HG02840 (cell line): Measurements from ENCODE around the gene AFG3L2.

Source experiments
- ATAC-seq: cut with Tn5 transposase; IDR thresholded peaks from one replicate; pipeline ENCODE4 v1.9.1; 2021; ENCODE audit warnings: mild to moderate bottlenecking, moderate library complexity, moderate number of reproducible peaks; ENCODE audit not compliant: unreplicated experiment, low FRiP score

AFG3L2 gene

DNA sequence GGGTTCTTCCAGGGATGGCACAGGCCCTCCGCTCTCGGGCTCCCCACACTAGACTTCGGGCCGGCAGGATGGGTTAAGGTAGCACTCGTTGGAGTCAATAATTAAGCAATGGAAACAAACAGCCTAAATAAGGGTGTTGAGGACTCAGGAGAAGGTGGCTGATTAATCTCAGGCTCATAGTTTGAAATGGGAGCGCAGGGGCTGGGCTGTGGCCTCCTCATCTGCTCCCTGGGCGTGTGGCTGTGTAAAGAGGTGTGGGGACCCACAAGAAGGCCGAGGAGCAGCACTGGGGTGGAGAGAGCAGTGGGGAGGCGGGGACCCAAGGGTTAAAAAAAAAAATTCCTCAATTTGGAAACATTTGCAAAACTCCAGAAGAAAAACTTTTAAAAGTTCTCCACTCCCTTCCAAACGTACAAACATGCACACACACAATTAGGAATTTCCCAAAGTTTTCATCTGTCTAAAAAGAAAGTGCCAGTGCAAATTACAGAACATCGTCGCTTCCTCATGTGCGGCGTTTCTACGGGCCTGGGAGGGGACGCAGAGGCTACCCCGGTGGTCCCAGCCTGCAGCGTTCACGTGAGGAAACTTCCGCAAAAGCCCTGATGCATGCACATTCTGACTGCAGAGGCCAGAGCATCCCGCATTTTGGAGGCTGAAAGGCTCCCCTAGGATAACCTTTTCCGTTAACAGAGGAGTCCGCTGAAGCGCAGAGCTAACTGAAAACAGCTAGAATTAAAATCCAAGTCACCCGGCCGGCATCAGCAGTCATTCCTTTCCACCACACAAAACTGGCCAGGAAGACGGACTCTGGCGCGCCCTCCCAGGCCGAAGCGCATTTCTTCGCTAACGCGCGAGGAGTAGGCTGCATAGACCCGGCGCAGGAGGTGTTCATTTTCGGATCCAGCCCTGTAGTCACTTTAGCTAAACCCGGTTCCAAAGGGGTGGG is 70.0 kb downstream of the AFG3L2 start:
- no peak for ATAC-seq

DNA sequence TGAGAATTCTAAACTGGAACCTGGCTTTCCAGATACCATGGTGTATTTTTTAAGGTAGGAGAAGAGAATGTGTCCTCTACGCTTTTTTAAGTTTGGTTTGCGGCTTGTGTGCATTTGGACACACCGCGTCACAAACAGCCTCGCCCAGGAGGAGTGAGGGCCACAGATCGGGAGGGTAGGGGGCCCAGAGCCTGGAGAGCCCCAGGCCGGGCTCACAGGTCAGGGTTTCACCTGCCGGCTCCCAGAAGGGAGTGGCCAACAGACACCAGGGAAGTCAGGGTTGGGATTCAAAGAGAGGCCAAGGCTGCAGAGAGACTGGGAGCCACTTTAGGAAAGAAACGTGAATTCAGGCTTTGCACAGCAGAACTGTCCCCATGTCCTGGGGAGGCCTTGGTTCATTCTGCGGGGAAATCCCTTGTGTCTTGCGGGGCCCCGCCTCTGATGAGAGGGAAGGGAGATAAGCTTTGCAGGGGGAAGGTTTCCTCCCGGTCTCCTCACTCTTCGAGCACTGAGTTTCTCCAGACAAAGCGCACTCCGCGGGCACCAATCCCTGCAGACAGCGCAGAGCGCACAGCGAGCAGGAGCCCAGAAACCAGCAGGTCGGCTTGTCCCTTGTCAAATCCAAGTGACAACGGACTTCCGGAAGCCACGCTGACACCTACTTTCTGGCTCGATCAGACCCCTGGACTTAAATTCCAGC is 70.9 kb downstream of the AFG3L2 start:
- ATAC-seq: no peak

DNA sequence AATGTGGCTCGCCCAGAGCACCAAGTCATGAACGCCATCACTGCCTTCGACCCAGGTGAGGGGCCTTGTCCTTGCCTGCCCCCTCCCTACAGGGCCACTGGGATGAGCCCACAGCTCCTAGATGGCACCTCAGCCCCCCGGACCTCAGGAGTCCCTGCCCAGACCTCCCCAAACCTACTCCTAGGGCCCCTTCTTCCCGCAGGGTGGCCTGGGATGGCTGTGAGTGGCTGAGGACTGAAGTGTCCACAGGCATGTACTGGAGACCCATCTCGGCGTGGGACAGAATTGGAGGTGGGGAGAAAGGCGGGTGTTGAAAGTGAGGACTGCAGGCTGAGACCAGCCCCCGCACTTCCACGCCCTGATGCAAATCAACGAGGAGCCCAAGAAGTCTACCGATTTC is 71.8 kb downstream of the AFG3L2 start:
- no peak for ATAC-seq

DNA sequence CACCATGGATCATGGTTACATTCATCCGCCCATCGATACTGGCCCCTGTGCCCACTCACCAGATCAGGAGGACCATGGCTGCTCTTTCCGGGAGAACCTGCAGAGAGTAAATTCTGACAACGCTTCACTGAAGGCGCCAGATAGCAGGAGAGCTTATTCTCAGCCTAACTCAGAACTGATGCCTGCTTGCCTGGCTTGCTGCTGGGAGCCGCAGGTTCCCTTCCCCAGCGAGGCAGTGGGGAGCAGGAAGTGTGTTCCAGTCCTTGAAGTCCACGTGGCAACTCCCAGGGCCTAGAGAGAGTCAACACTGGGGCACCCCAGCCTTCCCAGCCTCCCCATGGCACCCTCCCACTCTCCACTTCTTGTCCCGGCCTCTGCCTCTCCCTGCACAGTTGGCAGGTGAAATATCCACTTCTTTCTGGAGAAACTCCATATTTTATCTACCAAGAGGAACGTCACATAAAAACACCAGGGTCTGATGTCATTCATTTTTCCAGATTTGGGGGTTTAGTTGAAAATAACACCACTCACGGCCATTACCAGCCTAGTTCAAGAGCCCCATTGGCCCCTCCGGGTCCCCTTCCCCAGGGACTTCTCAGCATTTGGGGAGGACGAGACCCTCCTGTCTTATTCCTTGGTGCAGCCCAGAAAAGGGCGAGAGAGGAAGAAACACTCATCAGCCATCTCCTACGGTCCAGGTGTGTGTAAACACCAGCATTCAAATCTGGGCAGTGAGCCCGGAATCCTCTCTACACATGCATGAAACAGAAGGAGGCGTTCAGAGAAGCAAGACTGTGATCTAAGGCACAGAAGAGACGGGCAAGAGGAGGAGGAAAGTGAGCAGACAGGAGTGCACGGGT is 72.4 kb downstream of the AFG3L2 start:
- ATAC-seq: no peak

DNA sequence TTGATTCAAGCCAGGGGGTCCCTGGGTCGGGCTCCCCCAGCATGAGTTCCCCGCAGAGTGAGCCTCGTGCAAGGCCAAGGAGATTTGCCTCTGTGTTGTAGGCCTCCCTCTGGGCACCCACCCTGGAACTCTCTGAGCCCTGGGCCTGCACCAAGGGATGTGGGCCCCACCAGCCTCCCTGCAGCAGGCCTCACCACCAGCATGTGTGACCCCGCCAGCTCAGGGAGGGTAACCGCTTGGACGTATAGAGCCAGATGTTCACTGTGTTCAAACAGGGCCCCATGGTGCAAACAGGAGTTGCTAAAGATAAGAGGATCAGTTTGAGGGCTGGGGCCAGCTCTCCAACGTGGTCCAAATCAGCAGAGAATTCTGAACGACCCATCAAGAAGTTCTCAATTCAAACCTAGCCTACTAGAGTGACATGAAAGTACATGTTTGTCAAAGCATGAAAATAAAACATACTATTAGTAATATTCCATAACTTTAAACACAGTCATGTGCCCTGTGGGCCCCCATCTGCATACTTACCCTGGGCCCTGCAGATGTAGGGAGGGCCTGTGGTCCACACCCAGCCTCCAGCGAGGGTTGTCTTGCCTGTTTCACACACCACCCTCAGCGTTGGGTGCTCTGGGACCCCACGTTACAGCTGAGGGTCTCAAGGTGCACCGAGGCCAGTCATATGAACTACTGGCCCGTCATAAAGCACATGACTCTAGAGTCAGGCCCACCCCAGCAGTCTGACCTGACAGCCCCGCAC is 74.5 kb downstream of the AFG3L2 start:
- ATAC-seq: no peak

DNA sequence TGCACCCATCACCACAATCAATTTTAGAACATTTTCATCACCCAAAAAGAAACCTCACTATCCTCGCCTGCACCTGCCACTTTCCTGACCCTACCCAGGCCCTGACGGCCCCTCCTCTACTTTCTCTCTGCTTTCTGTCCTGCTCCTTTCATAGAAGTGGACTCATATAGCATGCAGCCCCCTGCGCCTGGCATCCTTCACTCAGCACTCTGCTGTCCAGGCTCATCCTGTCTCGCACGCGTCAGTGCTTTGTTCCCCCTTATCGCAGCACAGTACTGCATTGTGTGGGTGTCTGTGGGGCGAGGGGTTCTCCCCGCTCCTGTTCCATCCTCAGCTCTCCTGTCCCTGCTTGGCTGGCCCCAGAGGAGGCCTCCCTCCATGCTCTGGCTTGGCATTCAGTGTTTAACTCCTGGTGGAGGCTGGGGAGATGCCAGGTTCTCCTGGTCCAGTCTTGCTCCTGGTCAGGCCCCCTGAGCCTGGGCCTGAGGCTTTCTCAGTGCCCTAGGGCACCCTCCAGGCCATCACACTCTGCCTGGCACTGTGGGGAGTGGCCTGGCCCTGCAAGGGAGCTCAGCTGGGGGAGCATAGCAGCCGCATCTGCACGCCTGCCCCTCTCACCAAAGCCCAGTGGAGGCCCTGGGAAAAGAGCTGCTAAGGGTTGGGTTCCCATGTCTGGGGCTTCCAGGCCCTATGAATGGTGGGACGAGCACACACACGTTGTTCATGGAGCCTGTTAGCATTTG is 75.6 kb downstream of the AFG3L2 start:
- ATAC-seq: no peak

DNA sequence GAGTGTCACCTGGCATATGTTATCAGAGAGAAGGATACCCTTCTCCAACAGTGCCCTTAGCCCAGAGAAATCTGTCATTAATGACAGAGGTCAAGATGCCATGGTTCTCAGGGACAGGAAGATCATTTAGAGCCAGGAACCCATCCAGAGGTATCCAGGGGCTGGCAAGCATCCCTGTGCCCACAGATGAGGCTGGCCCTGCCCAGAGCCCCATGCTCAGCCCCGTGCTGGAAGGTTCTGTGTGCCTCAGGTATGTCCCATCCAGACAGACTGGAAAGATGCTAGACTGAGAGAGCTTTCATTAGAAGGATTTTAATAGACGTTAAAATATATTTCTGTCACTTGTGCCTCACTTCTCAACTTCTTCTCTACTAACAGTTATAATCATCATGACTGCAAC is 77.2 kb downstream of the AFG3L2 start:
- ATAC-seq: no peak

DNA sequence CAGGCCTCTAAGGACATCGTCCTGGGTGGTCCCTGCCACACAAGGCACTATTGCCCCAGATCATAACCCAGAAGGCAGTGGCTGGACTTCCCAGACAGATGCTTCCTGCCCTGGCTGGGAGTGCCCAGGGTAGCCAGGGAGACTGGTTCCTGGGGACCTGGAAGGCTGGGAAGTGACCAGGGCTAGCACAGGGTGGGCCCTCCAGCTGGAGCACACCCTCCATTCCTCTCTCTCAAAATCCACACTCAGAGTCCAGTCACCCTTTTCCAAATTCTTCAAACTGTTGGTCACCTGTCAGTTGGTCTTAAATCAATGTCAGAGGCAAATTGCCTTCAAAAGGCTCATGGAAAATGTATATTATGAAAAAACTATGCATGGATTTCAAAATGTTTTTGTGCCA is 80.6 kb downstream of the AFG3L2 start:
- no peak for ATAC-seq

DNA sequence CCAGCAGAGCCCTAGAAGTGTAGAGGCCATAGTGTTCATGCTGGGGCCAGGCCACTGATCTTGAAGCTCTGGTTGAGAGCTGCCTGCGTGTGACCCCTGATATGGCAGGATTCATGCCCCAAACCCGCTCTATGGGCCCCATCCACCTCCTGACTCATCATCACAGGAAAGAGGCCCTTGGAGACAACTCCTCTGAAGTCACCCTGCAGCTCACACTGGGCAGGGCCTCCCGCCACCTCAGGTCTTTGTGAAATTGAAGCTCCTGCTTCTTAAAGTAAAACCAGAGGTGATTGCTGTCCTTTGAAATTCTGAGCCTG is 81.0 kb downstream of the AFG3L2 start:
- ATAC-seq: no peak

DNA sequence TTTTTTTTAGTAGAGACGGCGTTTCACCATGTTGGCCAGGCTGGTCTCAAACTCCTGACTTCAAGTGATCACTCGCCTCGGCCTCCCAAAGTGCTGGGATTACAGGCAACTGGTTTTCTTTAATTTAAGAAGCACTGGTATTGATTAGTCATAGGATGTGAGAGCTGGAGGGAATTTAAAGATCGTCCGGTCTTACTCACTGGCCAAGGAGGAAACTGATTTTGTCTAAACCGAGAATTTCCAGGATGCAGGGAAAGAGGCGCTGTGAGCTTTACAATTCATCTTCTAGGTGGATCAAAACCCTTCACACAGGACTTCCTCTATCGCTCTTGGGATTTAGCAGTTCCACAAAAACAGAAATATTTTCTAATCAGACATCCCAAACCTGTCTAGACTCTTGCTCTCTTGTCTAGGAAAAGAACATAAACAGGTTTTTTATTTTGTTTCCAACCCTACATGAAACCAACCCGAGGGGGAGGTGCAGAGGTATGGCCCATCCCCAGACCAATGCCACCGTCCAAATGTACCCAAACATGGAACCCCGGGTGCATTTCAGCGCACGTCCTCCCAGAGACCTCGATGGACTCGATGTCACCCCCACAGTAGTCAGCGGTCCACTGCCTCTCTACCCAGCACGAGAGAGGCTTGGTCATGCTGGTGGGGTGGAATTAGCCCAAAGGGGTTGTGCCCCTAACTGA is 81.5 kb downstream of the AFG3L2 start:
- ATAC-seq: no peak

DNA sequence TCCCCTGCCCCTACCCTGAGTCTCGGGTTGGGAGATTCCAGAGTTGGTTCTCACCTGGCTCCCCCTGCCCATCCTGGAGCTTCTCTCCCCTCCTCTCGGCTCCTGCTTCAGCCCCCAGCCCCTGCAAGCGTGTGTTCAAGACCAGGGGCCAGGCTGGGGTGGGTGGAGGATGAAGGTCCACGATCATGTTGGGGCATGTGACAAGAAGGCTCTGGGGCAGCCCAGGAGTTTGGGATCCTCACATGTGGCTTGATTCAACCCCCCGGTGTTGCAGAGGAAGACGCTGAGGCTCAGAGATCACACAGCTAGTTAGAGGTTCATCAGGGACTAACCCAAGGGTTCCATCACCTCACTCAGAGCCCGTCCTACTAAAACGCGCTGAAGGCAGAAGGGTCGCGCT is 83.2 kb downstream of the AFG3L2 start:
- ATAC-seq: no peak

DNA sequence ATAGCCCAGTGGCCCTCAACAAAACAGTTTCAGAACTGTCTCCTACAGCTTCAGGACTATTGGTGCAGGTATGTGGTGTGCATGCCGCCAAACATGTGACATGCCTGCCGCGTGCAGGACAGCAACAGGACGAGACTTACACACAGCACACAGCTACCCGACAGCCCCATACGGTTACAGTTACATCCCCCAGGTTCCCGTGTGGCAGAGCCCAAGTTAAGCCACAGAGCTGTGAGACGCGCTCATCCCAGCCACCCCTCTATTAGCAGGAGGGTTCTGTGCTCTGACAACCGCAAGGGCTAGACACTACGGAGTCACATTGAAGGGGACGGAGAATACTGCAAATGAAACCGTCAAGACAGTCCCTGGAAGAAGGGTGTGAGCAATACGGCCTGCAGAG is 85.3 kb downstream of the AFG3L2 start:
- ATAC-seq: no peak

DNA sequence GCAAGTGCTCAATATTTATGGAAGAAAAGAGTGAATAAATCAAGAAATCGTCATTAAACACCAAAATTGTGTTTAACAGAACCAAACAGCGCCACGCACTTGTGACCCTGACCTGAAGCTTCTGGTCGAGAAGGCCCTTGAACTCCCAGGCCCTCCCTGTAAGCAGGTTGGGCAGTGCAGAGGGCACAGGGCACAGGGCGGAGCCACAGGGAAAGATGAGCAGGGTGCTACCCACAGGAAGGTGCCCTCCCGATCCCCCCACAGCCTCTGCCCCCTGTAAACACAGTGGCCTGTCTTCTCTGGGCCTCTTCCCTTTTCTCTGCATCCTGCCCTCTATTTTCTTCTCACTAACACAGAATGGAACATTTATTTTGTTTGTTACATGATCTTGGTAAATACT is 85.9 kb downstream of the AFG3L2 start:
- ATAC-seq: no peak

DNA sequence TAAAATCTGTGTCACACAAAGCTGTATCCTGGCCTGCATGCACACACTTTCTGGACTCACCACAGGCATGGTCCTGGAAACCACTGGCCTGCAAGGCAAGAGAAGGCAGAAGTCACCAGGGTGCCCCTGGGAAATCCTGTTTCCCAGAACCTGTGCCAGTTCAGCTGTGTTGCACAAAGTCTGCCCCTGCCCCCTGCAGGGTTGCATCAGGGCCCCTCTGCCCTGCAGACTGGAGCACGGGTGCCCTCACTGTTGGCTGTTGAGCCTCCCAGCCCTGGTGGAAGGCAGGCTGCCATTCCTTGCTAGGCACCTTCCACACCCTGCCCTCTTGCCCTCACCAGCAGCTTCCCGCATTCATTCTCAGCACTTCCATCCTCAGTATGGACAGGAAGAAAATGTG is 86.9 kb downstream of the AFG3L2 start:
- ATAC-seq: no peak

DNA sequence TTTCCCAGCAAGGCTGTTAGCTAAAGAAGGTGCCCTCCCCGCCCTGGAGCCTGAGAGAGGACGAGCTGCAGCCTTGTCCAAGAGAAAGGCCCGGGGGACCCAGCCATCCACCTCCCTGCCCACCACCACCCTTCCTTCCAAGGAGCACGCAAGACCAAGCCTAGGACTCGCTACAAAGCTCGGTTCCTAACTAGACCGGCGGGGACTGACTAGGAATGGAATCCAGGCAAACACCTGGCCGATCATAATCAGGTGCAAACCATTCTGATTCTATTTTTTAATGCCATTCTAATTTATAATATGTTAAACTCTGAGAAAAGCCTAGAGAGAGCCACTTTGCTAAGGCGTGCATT is 88.6 kb downstream of the AFG3L2 start:
- no peak for ATAC-seq

DNA sequence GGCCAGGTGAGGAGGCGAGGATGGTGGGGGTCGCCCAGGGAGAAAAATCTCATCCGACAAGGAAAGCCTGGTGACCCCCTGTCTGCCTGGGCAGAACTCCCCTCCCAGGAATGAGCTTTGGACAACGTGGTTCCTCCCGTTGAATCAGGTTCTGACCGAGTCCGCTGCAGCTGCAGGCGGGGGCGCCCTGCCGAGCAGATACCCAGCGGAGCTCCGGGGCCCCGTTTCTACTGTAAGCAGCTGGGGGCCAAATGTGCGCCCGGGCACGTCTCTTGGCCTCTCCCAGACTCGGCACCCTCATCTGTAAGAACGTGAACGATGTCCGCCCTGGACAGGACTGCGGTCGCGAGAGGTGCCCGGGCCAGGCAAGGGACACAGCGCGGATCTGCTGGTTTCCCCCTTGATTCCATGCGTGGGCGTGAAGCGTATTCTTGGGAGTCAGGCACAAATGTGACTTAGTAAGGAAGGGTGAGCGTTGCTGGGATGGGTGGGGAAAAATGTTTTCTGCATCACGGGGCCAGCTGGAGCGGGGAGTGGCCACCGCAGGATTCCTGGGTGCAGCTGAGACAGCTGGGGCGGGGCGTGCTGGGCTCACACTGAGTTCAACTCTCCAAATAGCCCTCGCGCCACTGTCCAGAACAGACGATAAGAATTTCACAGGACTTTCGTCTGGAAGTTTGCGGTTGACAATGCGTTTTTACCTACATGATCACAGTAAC is 89.2 kb downstream of the AFG3L2 start:
- ATAC-seq: no peak

DNA sequence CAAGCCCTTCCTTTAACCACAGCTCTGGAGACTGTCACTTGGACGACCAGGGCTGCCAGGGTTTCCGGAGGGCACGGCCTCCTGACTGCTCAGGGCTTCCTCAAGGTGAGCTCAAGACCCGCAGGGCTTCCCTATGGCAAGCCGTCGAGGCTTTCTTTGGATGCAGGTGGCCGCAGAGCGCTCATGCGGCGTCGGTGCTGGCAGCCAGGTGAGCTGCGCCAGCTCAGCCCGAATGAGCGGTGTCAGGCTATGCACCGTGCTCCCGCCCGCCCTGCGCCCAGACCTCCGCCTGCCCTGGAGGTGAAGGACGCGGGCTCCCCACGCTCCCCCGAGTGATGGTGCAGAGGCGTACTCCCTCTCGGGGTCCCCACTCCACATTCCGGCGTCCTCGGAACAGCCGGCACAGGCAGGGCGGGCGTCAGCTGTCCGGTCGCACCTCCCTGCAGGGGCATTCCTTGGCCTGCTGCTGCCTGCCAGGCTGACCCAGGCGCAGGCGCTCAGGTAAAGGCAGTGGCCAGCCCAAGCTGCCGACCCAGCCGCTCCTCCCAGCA is 89.8 kb downstream of the AFG3L2 start:
- ATAC-seq: no peak

DNA sequence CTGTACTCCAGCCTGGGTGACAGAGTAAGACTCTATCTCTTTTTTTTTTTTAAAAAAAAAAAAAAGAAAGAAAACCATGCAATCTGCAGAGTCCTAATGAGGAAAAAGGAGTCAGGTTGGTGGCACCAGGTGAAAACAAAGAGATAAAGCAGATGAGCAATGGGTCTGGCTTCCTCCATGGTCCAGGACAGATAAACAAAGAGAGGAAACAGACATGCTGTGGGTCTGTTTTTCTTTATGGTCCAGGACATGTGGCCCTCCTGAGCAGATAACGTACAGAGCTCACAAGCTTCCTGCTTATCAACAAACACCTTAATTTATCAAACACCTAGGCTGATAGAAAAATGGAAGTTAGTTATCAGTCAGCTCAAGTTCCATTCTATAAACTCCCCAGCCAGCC is 93.4 kb downstream of the AFG3L2 start:
- ATAC-seq: no peak
